Measurements from ENCODE around the gene AUTS2.

GRCh38 chr7:70354409-70355169 is 756.3 kb downstream of the AUTS2 start:
- TF ChIP-seq POLR2A (IDR thresholded peaks at IDR 0.05; ENCODE audit: low read depth, low read length) = no peak
- no peak for TF ChIP-seq POLR2AphosphoS5 (IDR thresholded peaks at IDR 0.05; ENCODE audit: low read depth, low read length)
